ENCODE data around the gene KAZALD1.

- TF ChIP-seq FOXM1 (IDR thresholded peaks at IDR 0.05; ENCODE audit: borderline replicate concordance, low read depth) (no peak), NFIC (IDR thresholded peaks at IDR 0.05) (no peak), TAF1 (IDR thresholded peaks at IDR 0.05; ENCODE audit: low read depth) (no peak), ZBTB7A (IDR thresholded peaks at IDR 0.05; ENCODE audit: low read depth) (no peak)
These were observed 44.6 kb downstream of the KAZALD1 start for GRCh38 chr10:101106351-101106750.

Data from Ishikawa (cell line).